Body of pancreas (tissue), 4 donors: ENCODE measurements around the gene SLC48A1. TPM values are rescaled to one million over a fixed set of nuclear protein-coding genes. Genes with fewer than 3 reads are reported as not detected.

Source experiments
- ATAC-seq: fragments of 150-250 bp; one replicate; pipeline ENCODE4 v1.9.1; 2016
- DNase-seq, 4 donors: peaks; one replicate each; pipeline ENCODE4 v3.0.0-alpha.2; 2019
- H3K27ac ChIP-seq, 4 donors: fragments of 200-600 bp; sonication (generic); 1 replicate in 3 of 4; 2 replicates in 1 of 4; pipeline versions ENCODE4 v1.5.1 to v1.6.1; 2016 to 2019; ENCODE audit warnings: mild to moderate bottlenecking in 1 of 4, mixed read lengths in 1 of 4, moderate library complexity in 1 of 4
- H3K27me3 ChIP-seq, 2 donors: fragments of 200-600 bp; sonication (generic); one replicate each; pipeline ENCODE4 v1.6.0; 2016; ENCODE audit warnings: mild to moderate bottlenecking in 1 of 2
- H3K36me3 ChIP-seq, 2 donors: fragments of 200-600 bp; sonication (generic); replicated peaks in 1 of 2; 2 replicates each; pipeline ENCODE4 v1.5.1; 2016; ENCODE audit warnings: low read depth in 2 of 2; ENCODE audit not compliant: insufficient read depth in 1 of 2
- H3K4me1 ChIP-seq: fragments of 200-600 bp; sonication (generic); one replicate; pipeline ENCODE4 v1.6.0; 2016
- H3K4me3 ChIP-seq, 2 donors: fragments of 200-600 bp; sonication (generic); 1 replicate in 1 of 2; 2 replicates in 1 of 2; pipeline ENCODE4 v1.5.1; 2016 to 2019
- H3K9me3 ChIP-seq, 3 donors: fragments of 200-600 bp; sonication (generic); 1 replicate in 2 of 3; 2 replicates in 1 of 3; pipeline ENCODE4 v1.5.1; 2016
- CTCF ChIP-seq, 7 experiments: fragments of 450-650 bp in 4 of 7; fragments of 200-600 bp in 3 of 7; sonication (generic) in 3 of 7; IDR thresholded peaks; one replicate each; pipeline ENCODE4 v1.5.1; 2016 to 2019; ENCODE audit warnings: antibody characterized with exemption in 7 of 7
- POLR2A ChIP-seq, 3 donors: fragments of 450-650 bp; IDR thresholded peaks; one replicate each; pipeline ENCODE4 v1.6.1; 2016; ENCODE audit warnings: antibody characterized with exemption in 3 of 3, mild to moderate bottlenecking in 2 of 3
- WGBS, 2 donors: methylation state at CpG; one replicate each; pipeline ENCODE4 v1.1.5; 2017; 5-methylcytosine and 5-hydroxymethylcytosine counted together
- intact Hi-C: fragments of 100-400 bp; cut with DNase I; formaldehyde crosslinking; loops from one replicate; pipeline ENCODE4 v1.15.1; 2023
- total RNA-seq, 2 donors: library from RNA; depleted of rRNA; stranded (reverse); fragments of >200 nt; gene quantifications; one replicate each; pipeline ENCODE4 v1.1.0, GENCODE V29; 2016

The SLC48A1 gene
- total RNA-seq, 2 donors from 2014 or later: 12.7 to 22.1 TPM

- Histone ChIP-seq H3K4me3 (no peak overlapping the region), H3K27ac (no peak overlapping the region), H3K9me3 (no peaks in the 10 kb centered on the region), H3K27me3 (no peaks in the 10 kb centered on the region), H3K4me1 (no peaks in the 10 kb centered on the region), H3K36me3 (peaks cover 0 to 26% of the 10 kb centered on the region in 2 donors)
- TF ChIP-seq CTCF (IDR thresholded peaks at IDR 0.05) (no peak), POLR2A (IDR thresholded peaks at IDR 0.05) (no peak)
- ATAC-seq (no peak), DNase-seq (no peak)
- intact Hi-C loops: no loop called here
- 85 to 95% methylated on average over 8 to 14 of the region's 14 CpGs for WGBS, 2 donors
Measured at GRCh38 chr12:47791351-47791746, 18.3 kb downstream of the SLC48A1 start.

GRCh38 chr12:47791874-47792273 is 18.8 kb downstream of the SLC48A1 start:
- Histone ChIP-seq H3K4me1 (no peaks in the 10 kb centered on the region), H3K27ac (no peak overlapping the region), H3K27me3 (no peaks in the 10 kb centered on the region), H3K9me3 (no peaks in the 10 kb centered on the region), H3K4me3 (no peak overlapping the region), H3K36me3 (peaks cover 0 to 26% of the 10 kb centered on the region in 2 donors)
- intact Hi-C loops: no loop called here
- TF ChIP-seq CTCF (IDR thresholded peaks at IDR 0.05) (no peak), POLR2A (IDR thresholded peaks at IDR 0.05) (no peak)
- WGBS, 2 donors: 93 to 96% methylated on average over 4 to 14 of the region's 16 CpGs
- no peak for DNase-seq
- ATAC-seq: no peak

- no peaks in the 10 kb centered on the region for H3K9me3 ChIP-seq
- H3K27me3 ChIP-seq: no peaks in the 10 kb centered on the region
- no peak for TF ChIP-seq POLR2A (IDR thresholded peaks at IDR 0.05)
- no peak for TF ChIP-seq CTCF (IDR thresholded peaks at IDR 0.05)
- peaks cover 0 to 15% of the 10 kb centered on the region in 2 donors for H3K36me3 ChIP-seq
- 87 to 89% methylated on average over 7 to 15 of the region's 15 CpGs for WGBS, 2 donors
- intact Hi-C loops: no loop called here
- no peaks in the 10 kb centered on the region for H3K4me1 ChIP-seq
- ATAC-seq (no peak), DNase-seq (no peak)
- no peak overlapping the region for H3K27ac ChIP-seq
- no peak overlapping the region for H3K4me3 ChIP-seq
Measured at GRCh38 chr12:47793015-47793681, 20.1 kb downstream of the SLC48A1 start.

- H3K9me3 ChIP-seq: no peaks in the 10 kb centered on the region
- peaks cover 6% of the 10 kb centered on the region for H3K4me1 ChIP-seq
- no peaks in the 10 kb centered on the region for H3K27me3 ChIP-seq
- TF ChIP-seq POLR2A (IDR thresholded peaks at IDR 0.05): no peak
- no peak for TF ChIP-seq CTCF (IDR thresholded peaks at IDR 0.05)
- ATAC-seq: no peak
- no peak for DNase-seq
- 82 to 98% methylated on average over 2 to 9 of the region's 9 CpGs for WGBS, 2 donors
- H3K4me3 ChIP-seq: no peak overlapping the region
- peaks cover 0 to 4% of the 10 kb centered on the region in 2 donors for H3K36me3 ChIP-seq
- H3K27ac ChIP-seq: no peak overlapping the region
- intact Hi-C loops: loop anchor here (5.0 kb wide), 1 partner anchor 48 kb away; no protein-coding TSS in a partner anchor
Measured at GRCh38 chr12:47794679-47795078, 21.6 kb downstream of the SLC48A1 start.
